HG03354 (cell line): ENCODE results near the gene IGLON5.

Experiments used
- ATAC-seq: cut with Tn5 transposase; IDR thresholded peaks from one replicate; pipeline ENCODE4 v1.9.1; 2021; ENCODE audit warnings: mild to moderate bottlenecking; ENCODE audit not compliant: unreplicated experiment, poor library complexity, severe bottlenecking

The IGLON5 gene

GRCh38 chr19:51311351-51312257, at the start of gene IGLON5:
Gene IGLON5 (plus strand): TSS chr19:51311644. CDS start chr19:51311848, 204 bp downstream.
- no peak for ATAC-seq

GRCh38 chr19:51263808-51264207, 47.6 kb upstream of the IGLON5 start:
- no peak for ATAC-seq

DNA sequence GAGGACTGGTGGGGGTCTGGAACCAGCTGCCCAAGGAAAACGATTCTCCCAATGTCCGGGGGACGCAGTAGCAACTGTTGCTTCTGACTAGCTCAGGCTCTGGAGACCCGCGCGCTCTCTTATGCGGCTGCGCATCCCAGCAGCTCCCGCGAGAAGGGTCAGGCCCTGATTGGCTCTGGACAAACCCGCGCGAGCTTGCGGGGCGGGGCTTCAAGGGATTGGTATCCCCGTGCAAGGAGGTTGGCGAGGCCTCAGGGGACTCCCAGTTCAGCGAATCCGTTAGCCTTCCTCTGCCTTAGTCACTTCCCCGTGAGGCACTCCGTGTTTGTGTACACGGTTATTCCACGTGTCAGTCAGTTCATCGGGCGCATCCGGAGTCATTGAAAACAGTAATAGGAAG, 40.4 kb upstream of the IGLON5 start:
- ATAC-seq, result no peak

GRCh38 chr19:51272183-51272810, 39.1 kb upstream of the IGLON5 start:
- ATAC-seq, result no peak

- ATAC-seq, result no peak
Observed at GRCh38 chr19:51274049-51274770, 37.2 kb upstream of the IGLON5 start.

- no peak for ATAC-seq
Observed at GRCh38 chr19:51277112-51277511, 34.3 kb upstream of the IGLON5 start.

- ATAC-seq, result no peak
Observed at GRCh38 chr19:51282335-51282734, 29.1 kb upstream of the IGLON5 start.

DNA sequence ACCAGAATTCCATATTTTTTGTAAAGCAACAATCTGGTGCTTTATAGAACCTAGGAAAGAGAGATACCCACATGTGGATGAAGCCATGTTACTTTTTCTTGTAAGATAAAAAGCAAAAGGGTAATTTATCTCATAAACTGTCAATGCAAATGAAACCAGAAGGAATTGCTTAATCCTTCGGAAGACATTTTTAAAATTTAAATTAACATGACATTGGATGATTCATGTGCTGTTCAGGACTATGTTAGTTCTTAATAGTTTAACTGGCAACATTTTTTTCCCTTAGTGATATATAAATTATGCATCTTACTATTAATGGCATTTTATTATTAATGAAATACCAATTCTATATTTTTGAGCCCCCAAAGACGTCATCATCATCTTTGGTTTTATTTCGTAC, 25.8 kb upstream of the IGLON5 start:
- no peak for ATAC-seq

DNA sequence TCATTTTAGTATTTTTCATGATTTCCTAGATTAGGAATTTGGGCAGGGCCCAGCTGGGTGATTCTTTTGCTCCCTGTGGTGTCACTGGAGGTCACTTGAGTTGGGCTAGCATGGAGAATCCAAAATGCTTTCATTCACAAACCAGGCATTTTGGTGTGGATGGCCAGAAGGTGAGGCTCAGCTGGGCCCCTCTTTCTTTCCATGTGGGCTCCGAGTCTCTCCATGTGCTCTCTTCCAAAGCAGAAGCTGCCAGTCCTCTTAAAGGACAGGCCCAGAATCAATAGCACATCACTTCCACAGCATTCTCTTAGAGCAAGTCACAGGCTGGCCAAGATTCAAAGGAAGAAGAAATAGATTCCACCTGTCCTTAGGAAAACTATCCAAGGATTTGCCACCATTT, 21.8 kb upstream of the IGLON5 start:
- no peak for ATAC-seq

GRCh38 chr19:51292971-51293370, 18.5 kb upstream of the IGLON5 start:
- no peak for ATAC-seq

GRCh38 chr19:51293571-51294210, 17.8 kb upstream of the IGLON5 start:
- ATAC-seq, result no peak

DNA sequence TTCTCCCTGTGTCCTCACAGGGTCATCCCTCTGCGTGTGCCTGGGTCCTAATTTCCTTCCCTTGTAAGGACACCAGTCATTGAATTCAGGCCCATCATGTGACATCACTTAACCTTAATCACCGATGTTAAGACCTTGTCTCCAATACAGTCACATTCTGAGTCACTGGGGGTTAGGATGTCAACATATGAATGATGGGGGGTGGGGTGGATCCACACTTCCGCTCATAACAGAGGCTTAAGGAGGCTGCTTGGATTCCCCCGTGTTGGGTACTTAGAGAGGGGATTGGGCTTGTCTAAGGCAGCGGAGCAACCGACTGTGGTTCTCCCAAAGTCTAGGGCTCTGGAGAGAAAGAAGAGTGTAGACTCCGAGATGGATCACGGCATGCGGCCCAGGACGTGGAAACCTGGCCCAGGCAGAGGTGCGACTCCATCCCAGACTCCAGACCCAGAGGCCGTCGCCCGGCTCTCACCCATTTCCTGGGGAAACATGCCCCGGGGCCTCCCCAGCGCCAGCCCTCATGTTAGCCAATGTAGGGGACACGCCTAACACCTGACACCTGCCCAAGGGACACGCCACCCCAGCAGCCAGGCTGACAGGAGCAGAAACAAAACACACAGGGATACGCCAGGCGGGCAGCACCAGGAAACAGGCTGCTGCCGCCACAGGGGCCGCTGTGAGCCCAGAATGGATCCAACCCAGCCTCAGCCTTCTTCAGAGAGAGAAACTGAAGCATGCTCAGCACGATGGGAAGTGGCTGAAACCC, 17.1 kb upstream of the IGLON5 start:
- ATAC-seq, result no peak

GRCh38 chr19:51294977-51295375, 16.5 kb upstream of the IGLON5 start:
- no peak for ATAC-seq

DNA sequence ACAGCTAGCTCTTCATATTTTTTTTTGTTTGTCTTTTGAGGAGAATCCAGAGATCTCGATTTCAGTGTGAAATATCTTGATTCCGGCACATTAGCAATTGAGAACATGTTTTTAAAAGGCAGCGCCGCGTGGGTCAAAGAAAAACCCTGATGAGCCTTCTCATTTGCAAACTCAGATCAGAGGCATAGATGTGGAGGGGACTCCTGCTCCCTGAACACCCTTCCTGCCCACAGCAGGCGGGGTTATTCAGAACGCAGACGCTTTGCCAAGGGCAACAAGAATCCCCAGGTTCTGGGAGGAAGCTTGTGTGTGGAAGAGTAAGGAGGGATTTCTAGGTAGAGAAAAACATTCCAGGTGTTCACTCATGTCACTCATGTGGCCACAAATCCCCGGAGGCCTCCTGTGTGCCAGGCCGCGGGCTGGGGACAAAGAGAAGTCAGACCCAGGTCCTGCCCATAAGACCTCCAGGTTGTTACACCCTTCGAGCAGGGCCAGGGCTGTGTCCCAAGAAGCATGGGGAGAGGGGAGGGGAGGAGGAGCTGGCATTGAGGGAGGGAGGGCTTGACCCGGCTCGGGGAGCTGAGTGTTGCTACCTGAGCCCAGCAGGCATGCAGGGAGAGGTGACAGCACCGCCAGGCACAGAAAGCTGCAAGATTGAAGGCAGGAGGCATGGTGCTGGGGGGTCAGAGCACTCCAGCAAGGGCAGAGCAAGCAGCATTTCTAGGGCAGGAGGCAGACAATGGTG, 15.9 kb upstream of the IGLON5 start:
- no peak for ATAC-seq

DNA sequence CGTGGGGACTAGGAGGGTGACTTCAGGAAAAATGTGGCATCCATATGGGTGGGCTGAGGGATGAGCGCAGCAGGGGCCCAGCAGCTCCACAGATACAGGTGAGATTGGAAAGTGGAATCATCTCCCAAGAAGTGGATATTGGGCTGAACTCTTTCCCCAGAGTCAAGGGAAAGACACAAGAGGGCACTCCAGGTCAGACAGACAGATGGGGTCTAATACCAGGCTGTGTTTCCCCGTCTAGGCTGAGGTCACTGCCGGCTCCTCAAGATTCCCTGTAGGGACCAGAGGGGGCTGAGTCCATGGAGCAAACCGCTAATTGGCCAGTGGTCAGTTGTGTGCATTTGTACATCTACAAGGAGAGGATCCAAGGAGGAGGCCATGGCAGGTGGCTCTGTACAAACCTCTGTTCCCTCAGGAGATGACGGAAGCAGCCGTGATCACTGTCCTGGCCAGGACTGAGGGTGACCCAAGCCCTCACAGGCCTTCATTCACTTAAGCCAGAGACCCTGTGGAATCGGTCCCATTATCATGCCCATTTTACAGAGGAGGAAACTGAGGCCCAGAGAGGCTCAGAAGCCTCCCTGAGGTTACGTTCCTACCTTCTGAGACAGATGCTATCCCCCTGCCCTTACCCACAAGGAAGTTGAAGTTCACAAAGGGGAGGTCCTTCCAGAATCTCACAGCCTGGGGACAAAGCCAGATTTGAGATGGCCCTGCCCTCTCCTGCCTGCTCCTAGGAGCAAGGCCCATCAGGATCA, 14.9 kb upstream of the IGLON5 start:
- ATAC-seq, result no peak

GRCh38 chr19:51297406-51297805, 14.0 kb upstream of the IGLON5 start:
- ATAC-seq, result no peak

GRCh38 chr19:51301266-51301665, 10.2 kb upstream of the IGLON5 start:
- no peak for ATAC-seq

DNA sequence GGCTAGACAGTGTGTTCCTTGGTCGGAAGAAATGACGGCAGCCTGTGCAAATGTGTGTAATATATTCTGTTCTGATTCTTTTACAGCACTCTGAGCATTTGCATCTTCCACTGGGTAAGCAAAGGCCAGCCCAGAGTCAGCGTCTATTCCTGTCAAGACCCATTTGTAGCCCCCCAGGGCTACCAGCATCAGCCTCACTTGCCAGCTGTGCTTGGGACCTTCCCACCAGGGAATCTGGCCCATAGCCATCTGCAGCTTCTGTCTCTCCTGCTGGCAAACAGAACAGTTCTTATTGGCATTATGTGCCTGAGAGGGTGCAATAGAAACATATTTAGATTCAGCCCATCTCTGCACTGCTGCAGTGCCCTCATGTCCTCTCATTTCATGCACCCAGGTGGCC, 6.0 kb upstream of the IGLON5 start:
- no peak for ATAC-seq
